GM18520 (cell line): Measurements from ENCODE around the gene GCSAM.

ENCODE experiments used
- ATAC-seq: cut with Tn5 transposase; IDR thresholded peaks from one replicate; pipeline ENCODE4 v1.9.1; 2021; ENCODE audit not compliant: unreplicated experiment

GCSAM gene

DNA sequence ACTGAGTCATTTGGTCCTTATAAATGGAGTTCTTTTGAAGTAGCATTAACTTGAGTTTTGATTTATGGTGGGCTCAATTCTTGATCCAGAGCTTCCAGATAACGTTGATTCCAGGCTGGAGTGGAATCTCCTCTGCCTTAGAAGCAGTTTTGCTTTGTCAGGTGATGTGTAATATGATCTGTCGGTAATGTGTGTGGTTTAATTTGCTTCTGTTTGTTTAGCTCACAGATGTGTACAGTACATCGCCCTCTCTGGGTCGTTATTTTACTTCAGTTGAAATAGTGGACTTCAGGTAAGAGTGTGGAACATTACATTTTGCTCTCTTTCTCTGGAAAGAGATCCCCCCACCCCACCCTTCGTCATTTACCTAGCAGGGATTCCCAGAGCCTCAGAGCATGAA is 23.7 kb downstream of the GCSAM start:
- ATAC-seq, result no peak

DNA sequence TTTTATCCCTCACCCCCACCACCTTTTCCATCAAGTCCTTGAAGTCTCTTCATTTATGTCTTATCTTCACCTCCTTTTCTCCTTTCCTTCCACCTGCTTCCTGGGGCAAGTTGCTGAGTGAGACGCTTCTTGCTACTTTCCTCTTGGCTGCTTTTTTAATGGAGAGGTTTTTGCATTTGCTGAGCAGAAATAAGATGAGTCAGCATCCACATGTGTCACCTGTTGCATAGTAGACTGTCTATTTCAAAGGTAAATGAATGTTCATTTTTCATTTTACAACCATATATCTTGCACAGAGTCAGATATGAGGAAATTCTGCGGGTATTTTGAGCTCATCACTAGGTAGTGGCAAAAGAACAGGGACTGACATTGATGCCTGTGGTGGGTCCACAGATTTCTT is 28.3 kb downstream of the GCSAM start:
- no peak for ATAC-seq

DNA sequence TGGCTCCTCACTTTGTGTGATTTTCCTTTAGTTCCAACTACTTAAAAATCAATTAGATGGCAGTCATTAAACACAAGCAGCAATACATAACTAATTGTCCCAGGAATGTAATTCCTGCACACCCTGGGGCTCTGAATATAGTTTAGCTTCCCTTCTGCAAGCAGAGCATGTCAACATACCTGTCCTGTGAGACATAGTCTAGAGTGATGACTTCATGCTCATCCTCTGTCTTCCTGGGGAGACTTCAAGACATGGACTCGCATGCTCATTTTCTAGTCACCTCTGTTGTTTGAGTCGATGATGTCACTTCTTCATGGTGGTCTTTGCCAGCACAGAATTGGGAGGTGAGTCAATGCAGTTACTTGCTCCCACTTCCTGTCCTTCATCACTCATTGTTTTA is 31.1 kb downstream of the GCSAM start:
- ATAC-seq, result no peak

DNA sequence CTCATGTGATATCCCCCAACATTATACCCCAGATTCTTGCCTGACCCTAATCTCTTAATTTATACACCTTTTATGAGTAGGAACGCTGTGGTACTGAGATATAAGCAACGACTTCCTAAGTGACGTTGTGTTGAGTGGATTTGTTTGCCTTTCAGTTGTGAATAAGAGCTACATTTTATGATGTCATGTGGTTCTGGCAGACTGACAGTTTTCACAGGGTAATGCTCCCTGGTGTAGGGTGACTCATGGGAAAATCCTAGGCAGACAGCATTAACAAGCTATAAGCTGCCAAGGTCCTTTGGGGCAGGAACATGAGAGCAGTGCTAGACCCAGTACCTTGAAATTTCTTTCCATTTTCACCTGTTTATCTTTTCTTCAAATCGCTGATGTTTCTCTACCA is 35.7 kb downstream of the GCSAM start:
- peak; percentile 58 for ATAC-seq

DNA sequence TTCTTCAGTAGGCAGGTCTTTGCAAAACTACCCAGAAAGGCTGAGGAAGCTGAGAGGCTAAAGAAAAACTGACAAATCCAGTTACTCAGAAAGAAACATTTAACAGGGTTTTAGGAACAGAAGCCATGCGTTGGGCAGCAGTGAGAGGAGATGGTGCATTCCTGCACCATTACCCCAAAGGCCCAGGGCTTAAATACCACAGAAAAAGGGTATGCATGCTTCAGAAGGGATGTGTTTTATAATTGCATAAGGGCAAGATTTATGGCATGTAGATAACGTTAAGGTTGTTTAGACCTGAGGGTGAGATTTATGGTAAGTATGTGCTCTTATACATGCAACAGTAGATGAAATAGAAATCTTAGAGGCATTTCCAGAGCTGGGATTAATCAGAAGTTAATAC is 36.9 kb downstream of the GCSAM start:
- ATAC-seq, result no peak

DNA sequence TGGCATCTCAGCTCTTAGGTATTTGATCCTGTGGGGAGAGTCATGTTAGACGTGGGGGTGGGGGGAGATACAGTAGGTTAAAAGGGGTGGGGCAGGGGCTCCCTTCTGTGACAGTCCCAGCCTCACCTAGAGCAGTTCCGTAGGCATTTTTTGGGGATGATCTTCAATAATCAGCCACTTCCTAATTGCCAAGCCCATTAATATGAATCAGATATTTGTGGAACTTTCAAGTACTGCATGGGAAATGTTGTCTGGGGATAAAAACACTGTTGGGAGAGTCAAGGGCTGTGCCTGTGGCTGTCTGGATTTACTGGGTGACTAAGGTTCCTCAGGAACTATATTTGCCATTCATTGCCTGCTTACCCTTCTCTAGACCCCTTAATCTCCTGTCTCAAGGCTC is 37.3 kb downstream of the GCSAM start:
- no peak for ATAC-seq

DNA sequence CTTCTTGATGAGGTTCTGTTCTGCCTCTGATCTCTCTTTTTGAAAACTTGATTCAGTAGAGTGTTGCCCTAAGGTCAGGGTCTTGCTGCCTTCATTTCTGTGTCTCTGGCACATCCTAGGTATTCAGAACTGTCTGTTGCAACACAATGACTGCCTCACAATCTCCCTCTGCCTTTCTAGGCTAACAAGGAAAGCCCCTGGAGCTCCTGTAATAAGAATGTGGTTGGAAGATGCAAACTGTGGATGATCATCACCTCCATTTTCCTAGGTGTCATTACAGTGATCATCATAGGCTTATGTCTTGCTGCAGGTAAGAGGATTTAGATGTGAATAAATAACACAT is 39.9 kb downstream of the GCSAM start:
- ATAC-seq, result no peak

DNA sequence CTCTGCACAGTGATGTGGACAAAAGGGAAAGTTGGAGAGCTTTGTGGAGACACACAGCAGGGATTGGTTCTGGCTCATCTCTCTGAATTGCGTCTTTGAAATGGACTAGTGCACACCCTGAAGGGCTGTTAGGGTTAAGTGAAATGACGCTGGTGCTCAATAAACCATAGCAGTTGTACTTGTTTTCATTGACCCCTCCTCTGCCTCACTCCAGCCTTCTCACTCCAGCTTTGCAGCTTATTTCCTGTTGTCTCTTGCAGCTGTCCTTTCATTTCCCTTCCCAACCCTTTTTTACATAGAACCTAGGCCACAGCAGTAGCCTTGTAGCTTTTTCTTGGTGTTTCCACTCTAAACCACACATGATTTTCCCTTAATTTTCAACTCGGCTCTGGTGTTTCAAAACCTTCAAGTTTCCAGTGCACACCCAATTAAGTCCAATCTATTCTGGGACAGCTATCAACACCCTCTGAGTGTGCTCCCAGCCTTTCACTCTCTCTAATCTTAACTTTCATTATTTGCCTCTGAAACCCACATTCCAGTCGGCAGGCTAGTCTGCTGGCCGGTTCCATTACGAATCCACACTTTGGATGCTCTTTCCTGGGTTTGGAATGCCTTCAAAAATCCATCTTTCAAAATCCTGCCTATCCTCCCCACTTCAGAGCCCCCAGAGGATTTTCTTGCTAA is 40.4 kb downstream of the GCSAM start:
- no peak for ATAC-seq

DNA sequence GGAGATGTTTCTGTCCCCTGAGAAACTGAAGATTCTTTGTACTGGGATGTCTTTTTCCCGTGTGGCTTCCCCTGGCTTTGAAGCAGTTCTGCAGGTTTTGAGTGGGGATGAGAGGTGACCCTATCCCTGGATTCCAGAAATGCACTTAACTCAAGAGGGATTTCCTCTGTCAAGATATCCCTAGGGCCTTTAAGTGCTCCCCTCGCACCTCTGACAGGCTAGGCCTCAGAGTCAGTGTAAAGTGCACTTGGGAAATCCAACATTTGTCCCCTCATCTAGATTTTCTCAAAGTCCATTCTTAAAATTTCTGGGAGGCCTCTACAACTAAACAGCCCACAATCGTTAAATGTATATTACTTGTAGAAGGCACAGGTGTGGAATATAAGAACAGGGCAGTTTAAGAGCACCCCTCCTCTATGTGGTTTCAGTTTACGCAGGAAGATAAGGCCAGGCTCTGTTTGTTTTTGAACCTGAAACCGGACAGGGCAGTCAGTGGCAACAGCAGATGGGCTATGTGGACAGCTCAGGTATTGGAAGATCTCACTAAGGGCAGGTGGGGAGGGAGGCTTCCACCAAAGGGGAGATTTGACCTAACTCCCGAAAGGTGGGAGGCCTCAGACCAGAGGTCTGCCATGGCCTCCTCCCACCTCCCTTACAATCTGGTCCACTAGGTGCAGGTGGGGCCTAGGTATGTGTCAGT is 42.0 kb downstream of the GCSAM start:
- ATAC-seq, result no peak

DNA sequence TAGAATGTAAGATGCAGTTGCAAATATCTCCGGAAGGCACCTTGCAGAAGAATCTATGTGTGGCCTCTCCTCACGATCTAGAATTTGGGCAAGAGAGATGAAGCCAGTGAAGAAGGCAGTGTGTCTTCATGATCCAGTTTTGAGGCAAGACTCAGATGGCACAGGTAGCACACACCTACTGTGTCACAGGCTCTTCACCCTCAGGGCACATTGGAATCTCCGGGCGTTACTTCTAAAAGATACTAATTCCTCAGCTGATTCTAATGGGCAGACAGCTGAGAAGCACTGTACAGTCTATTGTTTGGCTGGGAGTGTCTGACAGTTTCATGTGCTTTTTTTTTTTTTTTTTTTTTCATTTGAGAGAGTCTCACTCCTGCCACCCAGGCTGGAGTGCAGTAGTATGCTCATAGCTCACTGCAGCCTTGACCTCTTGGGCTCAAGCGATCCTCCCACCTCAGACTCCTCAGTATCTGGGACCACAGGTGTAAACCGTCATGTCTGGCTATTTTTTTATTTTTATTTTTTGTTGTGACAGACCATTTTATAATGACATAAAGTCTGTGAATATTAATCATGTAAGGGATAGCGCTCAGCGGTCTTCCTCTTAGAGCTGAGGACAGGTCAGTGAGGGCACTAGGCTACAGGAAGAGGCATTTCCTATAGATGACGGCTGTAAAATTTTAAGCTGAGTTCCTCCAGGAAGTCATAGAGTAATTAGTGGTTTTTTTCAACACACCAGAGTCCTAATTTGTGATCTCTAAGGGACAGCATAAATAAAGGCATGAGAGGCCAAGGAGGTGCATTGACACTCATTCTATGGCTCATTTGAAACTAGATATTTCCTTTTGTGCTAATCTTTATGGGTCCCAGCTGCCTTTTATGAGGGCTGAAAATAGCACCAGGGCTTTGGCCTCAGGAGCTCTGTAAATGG is 42.8 kb downstream of the GCSAM start:
- ATAC-seq, result no peak

DNA sequence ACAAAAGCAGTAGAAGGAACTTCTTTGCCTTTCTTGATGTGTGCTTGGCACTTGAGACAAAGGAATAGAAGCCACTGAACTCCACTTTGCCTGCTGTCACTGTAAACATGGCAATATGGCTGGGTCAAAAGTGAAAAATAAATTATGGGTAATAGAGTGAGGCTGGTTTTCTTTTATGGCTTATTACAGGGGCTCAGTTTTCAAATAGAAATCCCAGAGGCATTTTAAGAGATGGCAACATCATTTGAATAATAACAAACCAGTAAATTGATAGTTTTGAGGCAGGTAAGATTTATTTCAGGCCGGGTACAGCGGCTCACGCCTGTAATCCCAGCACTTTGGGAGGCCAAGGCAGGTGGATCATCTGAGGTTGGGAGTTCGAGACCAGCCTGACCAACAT is 44.1 kb downstream of the GCSAM start:
- no peak for ATAC-seq

DNA sequence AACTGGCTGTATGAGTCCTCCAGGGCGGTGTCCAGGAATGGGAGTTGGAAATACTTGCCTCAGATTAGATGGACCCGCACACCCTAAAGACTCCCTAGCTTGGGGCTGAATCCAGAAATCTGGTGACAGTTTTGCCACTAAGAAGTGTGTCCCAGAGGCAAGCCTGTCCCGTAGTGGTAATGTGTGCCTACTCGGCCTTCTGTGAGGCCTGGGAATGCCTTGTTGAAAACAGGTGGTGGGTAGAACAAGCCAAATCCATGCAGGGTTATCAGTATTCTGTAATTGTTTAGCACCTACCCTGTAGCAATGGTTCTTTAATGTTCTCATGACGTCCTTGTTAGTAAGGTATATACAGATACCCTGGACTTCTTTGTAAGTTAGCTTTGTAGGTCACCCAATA is 45.3 kb downstream of the GCSAM start:
- ATAC-seq, result no peak

DNA sequence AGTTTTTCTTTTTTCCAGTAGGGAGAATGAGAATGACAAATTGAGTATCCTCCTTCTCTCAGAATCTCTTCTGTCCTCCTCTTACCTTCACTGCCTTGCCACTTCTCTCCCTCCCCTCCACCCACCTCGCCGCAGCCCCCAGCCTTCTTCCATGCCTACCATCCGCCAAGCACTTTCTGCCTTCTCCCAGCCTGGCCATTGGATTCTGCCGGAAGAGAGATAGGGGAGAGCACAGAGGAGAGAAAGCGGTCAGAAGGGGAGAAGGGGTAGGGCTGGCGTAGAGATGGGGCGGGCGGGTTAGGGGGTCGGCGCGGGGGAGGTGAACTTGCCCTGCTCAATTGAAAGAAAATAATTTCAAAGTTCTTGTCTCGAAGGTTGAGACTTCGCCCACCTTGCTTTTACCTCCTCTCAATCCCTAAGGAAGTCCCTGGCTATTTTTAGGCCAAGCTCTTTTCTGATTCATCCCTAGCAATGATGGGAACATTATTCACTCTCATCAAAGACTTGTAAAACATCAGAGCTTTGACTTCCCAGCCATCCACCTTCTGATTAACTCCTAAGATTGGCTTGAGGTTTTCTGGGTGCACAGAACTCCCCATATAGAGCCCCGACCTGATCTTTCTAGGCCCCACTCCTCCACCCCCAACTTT is 46.0 kb downstream of the GCSAM start:
- ATAC-seq, result no peak

DNA sequence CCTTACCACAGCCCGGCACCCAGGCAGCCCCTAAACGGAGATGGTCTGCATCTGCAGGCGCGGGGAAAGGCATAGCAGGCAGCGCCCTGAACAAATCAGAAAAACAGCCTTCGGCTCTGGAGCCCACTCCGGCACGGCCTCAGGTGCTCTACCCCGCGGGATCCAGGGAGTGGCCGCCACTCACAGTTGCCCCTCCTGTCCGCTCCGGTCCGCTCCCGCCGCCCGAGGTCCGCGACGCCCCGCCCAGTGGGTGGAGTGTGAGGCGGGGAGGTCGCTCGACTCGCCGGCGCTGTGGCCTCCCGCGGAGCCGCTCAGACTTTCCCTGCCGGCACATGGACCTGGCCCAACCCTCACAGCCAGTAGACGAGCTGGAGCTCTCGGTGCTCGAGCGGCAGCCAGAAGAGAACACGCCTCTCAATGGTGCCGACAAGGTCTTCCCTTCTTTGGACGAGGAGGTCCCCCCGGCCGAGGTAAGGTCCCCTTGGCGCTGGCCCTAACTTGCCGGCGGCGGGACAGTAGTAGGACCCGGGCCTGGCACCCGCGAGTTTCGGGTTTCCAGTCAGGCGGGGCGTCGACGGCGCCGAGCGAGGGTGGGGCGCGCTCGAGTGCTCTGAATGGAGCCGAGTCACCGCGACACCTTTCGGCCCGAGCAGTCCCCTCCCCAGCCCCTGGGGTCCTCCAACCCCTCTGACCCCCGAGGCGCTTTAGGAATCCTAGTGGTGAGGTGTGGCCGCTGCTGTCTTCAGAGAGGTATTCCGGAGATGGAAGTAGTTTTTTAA is 46.8 kb downstream of the GCSAM start, which contains the start of gene C3orf52:
Gene C3orf52, plus strand, starts transcription at position 314 of the 779 bp plus-strand sequence. Its CDS starts 19 bp downstream, at position 333.
- ATAC-seq, result peak; percentile 76

DNA sequence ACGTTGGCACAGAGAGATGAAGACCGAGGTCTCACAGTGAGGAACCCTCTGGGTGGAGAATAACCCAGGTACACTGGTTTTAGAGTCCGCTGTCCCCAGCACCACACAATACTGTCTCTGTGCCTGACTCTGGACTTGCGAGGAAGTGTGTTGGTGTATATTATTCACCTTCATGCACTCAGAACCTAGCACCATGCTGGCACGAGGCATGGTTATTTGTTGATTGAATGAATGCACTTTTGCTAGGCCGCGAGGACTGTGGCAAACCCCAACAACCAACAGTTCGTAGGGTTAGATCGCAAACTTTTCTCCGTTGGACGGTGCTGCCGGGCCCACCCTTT is 47.3 kb downstream of the GCSAM start:
- no peak for ATAC-seq

DNA sequence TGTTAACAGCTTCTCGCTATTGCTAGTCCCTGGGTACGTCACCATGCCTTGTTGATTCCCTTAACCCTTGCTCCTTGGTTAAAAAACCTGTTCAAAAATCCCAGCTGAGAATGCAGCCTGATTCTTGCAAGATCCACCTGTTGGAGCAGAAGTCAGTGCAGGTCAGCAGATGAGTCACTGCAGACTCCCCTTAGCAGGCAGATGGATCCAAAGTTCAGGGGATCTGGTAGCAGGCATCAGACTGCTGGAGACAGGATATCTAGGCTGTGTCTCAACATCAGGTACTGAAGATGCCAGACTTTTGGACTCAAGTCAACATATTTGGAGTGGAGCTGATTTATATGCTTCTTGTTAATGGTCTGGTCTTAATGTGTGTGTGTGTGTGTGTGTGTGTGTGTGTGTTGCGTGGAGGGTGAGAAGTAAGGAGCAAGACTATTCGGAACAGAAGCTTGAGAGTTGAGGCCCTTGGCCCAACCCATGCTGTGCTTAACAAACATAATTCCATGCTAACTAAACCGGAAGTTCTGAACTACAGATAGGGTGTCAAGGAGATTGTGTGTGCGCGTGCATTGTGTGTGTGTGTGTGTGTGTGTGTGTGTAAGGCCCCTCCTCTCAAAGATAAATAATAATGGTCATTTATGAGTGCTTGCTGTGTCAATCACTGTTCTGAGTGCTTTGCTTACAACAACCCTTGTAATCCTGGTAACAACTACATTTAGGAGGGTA is 47.9 kb downstream of the GCSAM start:
- no peak for ATAC-seq

DNA sequence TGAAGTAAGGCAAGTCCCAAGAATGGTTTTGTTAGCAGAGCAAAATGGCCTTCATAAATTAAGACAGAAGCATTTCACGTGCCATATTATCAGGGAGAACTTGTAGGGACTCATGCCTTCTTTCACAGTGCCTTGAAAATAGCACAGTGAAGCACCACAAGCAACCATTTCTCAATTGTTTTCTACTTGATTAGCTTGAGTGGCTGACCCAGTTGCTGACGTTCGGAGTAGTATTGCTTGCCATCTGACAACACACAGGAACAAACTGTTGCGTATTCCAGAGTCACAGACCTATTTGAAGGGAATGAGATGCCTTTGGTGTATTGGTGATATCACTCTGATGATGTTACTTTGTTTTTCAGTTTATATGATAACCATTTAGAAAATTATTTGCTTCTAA is 49.8 kb downstream of the GCSAM start:
- no peak for ATAC-seq

DNA sequence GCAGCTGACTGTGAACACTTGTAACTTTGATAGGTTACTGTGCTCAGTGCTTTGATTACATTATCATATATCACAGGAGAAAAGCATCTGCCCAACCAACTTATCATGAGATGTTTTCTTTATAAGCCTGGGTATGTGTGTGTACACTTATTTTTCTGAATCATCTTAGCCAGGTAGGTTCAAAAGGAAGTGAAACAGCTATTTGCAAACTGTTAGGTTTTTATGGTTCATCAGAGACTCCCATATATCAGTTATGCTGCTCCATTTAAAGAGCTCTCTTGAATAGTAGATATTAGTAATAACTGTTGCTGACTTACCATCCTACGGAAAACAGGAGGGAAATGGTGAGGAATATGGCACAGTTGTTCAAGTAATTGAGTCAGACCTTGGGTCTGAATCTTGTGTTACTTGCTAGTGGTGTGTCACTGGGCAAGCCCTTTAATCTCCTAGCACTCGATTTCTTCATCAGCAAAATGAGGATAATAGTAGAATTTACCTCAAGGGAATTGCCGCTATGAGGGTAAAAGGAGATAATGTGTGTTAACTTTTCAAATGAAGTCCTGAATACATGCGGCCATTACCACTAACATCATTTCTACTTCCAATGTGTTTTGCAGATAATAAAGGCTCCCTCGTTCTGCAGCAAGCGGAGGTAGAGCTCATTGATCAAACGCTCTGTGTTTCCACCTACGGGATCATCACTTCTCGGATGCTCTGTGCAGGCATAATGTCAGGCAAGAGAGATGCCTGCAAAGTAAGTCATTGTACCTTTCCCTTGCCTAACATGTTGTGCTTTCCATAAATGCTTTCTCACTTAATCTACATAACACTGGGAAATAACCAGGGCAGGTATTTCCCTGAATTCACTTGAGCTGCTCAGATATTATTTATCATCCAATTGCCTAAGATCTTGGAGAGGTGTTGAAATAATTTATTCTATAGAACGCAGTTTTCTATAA is 54.6 kb downstream of the GCSAM start:
- ATAC-seq, result no peak
